A673 (cell line): ENCODE results near the gene CDC42SE2. TPM values are rescaled to one million over a fixed set of nuclear protein-coding genes. Genes with fewer than 3 reads are reported as not detected.
"Not testable (repeated sequence)": the region's sequence is repeated elsewhere in the genome, so short reads cannot be mapped to it uniquely, and the experiment has no call there.

Source experiments
- BruUV-seq: library from RNA; stranded (reverse); fragments of 400-500 nt; replicated peaks from 2 replicates; lab custom pipeline; 2021; lab: Mats Ljungman, UMichigan
- CTCF ChIA-PET: fragments of 300-600 bp; sonication (Branson Sonifier 250); formaldehyde crosslinking; loops from one replicate; lab custom pipeline; 2022; ENCODE audit warnings: antibody characterized with exemption; lab: Charles Lee
- POLR2A ChIA-PET: fragments of 300-600 bp; sonication (Branson Sonifier 250); formaldehyde crosslinking; loops from one replicate; lab custom pipeline; 2022; ENCODE audit warnings: antibody characterized with exemption; ENCODE audit not compliant: low non-redundant PET; lab: Charles Lee
- DNase-seq: peaks from one replicate; pipeline ENCODE4 v3.0.0-alpha.2; 2015; ENCODE audit warnings: low spot score
- H3K27ac ChIP-seq: fragments of 200-600 bp; sonication (generic); 2 replicates; pipeline ENCODE4 v1.5.1; 2016; ENCODE audit warnings: mixed run types, low read depth, mild to moderate bottlenecking, mixed read lengths, antibody characterized with exemption, low read length; ENCODE audit not compliant: poor library complexity, severe bottlenecking
- H3K27me3 ChIP-seq: fragments of 200-600 bp; sonication (generic); replicated peaks from 2 replicates; pipeline ENCODE4 v1.6.1; 2017; ENCODE audit warnings: mixed run types, low read depth, mild to moderate bottlenecking, mixed read lengths, antibody characterized with exemption, low read length; ENCODE audit not compliant: insufficient read depth, poor library complexity
- H3K36me3 ChIP-seq: fragments of 200-600 bp; sonication (generic); 2 replicates; pipeline ENCODE4 v1.6.1; 2016; ENCODE audit warnings: mixed run types, mild to moderate bottlenecking, mixed read lengths, antibody characterized with exemption, low read length; ENCODE audit not compliant: insufficient read depth, poor library complexity, severe bottlenecking
- H3K4me1 ChIP-seq: fragments of 200-600 bp; sonication (generic); 2 replicates; pipeline ENCODE4 v1.6.1; 2017; ENCODE audit warnings: mixed run types, mild to moderate bottlenecking, mixed read lengths, antibody characterized with exemption, low read length; ENCODE audit not compliant: insufficient read depth, poor library complexity, severe bottlenecking
- H3K4me3 ChIP-seq: fragments of 200-600 bp; sonication (generic); 2 replicates; pipeline ENCODE4 v1.5.1; 2016; ENCODE audit warnings: low read depth, mixed run types, mild to moderate bottlenecking, mixed read lengths, low read length; ENCODE audit not compliant: poor library complexity, severe bottlenecking
- H3K9me3 ChIP-seq: fragments of 200-600 bp; sonication (generic); 2 replicates; pipeline ENCODE4 v1.6.1; 2016; ENCODE audit warnings: mixed run types, low read depth, mild to moderate bottlenecking, mixed read lengths, antibody characterized with exemption, low read length; ENCODE audit not compliant: poor library complexity, severe bottlenecking
- CTCF ChIP-seq: fragments of 300-800, 200-600 bp; sonication (generic); conservative IDR thresholded peaks from 2 replicates; pipeline ENCODE4 v1.5.1; 2017; ENCODE audit warnings: low read depth, mild to moderate bottlenecking, antibody characterized with exemption, low read length, moderate library complexity, mixed read lengths
- EZH2 ChIP-seq: fragments of 200-600 bp; sonication (generic); IDR thresholded peaks from 2 replicates; pipeline ENCODE4 v1.6.1; 2017; ENCODE audit warnings: borderline replicate concordance, low read depth, mild to moderate bottlenecking, mixed read lengths, antibody characterized with exemption, low read length; ENCODE audit not compliant: poor library complexity, severe bottlenecking
- intact Hi-C: fragments of 100-400 bp; cut with micrococcal nuclease; formaldehyde crosslinking; loops from one replicate; pipeline ENCODE4 v1.10.0; 2022; ENCODE audit not compliant: unreplicated experiment
- total RNA-seq: library from RNA; stranded (reverse); gene quantifications from 2 replicates; pipeline ENCODE4 v1.2.3, GENCODE V29; 2021

The CDC42SE2 gene
- total RNA-seq, 1 experiment from 2014 or later, result 25.5 TPM

- H3K4me1 ChIP-seq, BruUV-seq, H3K4me3 ChIP-seq, intact Hi-C loops, H3K27ac ChIP-seq, H3K27me3 ChIP-seq, CTCF ChIA-PET, H3K36me3 ChIP-seq, DNase-seq, POLR2A ChIA-PET, H3K9me3 ChIP-seq: not testable (repeated sequence)
Measured at GRCh38 chr5:131337240-131338050, 73.6 kb downstream of the CDC42SE2 start.

- H3K9me3 ChIP-seq, result no peaks in the 10 kb centered on the region
- H3K36me3 ChIP-seq, result no peaks in the 10 kb centered on the region
- no peak for DNase-seq
- ChIA-PET POLR2A (no interaction called here), CTCF (no interaction called here)
- no TSS peak for BruUV-seq
- no peak overlapping the region for H3K4me3 ChIP-seq
- H3K27ac ChIP-seq, result no peak overlapping the region
- no peaks in the 10 kb centered on the region for H3K4me1 ChIP-seq
- H3K27me3 ChIP-seq, result no peaks in the 10 kb centered on the region
- intact Hi-C loops, result no loop called here
- TF ChIP-seq CTCF, result no peak
- TF ChIP-seq EZH2, result no peak
Measured at GRCh38 chr5:131338051-131338453, 74.2 kb downstream of the CDC42SE2 start.

GRCh38 chr5:131344288-131344687 lies 80.4 kb downstream of the CDC42SE2 start:
- CTCF ChIA-PET, POLR2A ChIA-PET, H3K9me3 ChIP-seq, H3K27me3 ChIP-seq, intact Hi-C loops, H3K36me3 ChIP-seq, DNase-seq, H3K4me3 ChIP-seq, H3K27ac ChIP-seq, BruUV-seq, H3K4me1 ChIP-seq: not testable (repeated sequence)

- CTCF ChIA-PET, BruUV-seq, H3K36me3 ChIP-seq, H3K9me3 ChIP-seq, H3K27ac ChIP-seq, H3K4me1 ChIP-seq, intact Hi-C loops, POLR2A ChIA-PET, DNase-seq, H3K4me3 ChIP-seq, H3K27me3 ChIP-seq: not testable (repeated sequence)
Measured at GRCh38 chr5:131346204-131346603, 82.4 kb downstream of the CDC42SE2 start.
